ENCODE results near the gene TEX36.
A peak's percentile ranks its signal among the peaks of the same experiment; 100 is the strongest.

TEX36 gene

GRCh38 chr10:125620401-125620800, 62.6 kb downstream of the TEX36 start:
- TF ChIP-seq MAX (IDR thresholded peaks at IDR 0.05) (no peak), REST (IDR thresholded peaks at IDR 0.05; ENCODE audit: low read depth) (no peak), TEAD4 (IDR thresholded peaks at IDR 0.05) (no peak), ZBTB7A (IDR thresholded peaks at IDR 0.05; ENCODE audit: low read depth) (no peak), EGR1 (IDR thresholded peaks at IDR 0.05) (no peak)

GRCh38 chr10:125611756-125612155, 71.2 kb downstream of the TEX36 start:
- TF ChIP-seq TEAD4 (IDR thresholded peaks at IDR 0.05): peak; percentile 69
- peak; percentile 17; the same call in 1 of the 2 replicates for TF ChIP-seq RAD21 (IDR thresholded peaks at IDR 0.05; ENCODE audit: low read depth)
- TF ChIP-seq TAF1 (IDR thresholded peaks at IDR 0.05; ENCODE audit: low read depth): no peak
- TF ChIP-seq EP300 (IDR thresholded peaks at IDR 0.05; ENCODE audit: borderline replicate concordance): peak; percentile 63; the same call in 1 of the 2 replicates
- no peak for TF ChIP-seq EGR1 (IDR thresholded peaks at IDR 0.05)
- no peak for TF ChIP-seq CREB1 (IDR thresholded peaks at IDR 0.05; ENCODE audit: low read depth)
- 0 out of 2 replicates have a peak, but pooled peaks have one; percentile 2 for TF ChIP-seq USF1 (IDR thresholded peaks at IDR 0.05)
- peak; percentile 48; the same call in 1 of the 2 replicates for TF ChIP-seq MAX (IDR thresholded peaks at IDR 0.05)
- no peak for TF ChIP-seq ZBTB7A (IDR thresholded peaks at IDR 0.05; ENCODE audit: low read depth)
- TF ChIP-seq TCF12 (IDR thresholded peaks at IDR 0.05; ENCODE audit: low read depth): peak; percentile 50; the same call in 1 of the 2 replicates
- no peak for TF ChIP-seq REST (IDR thresholded peaks at IDR 0.05; ENCODE audit: low read depth)
- TF ChIP-seq NFIC (IDR thresholded peaks at IDR 0.05): peak; percentile 91
- TF ChIP-seq CEBPB (IDR thresholded peaks at IDR 0.05): 0 out of 2 replicates have a peak, but pooled peaks have one; percentile 22
- TF ChIP-seq YY1 (IDR thresholded peaks at IDR 0.05; ENCODE audit: low read depth): no peak
- 0 out of 2 replicates have a peak, but pooled peaks have one; percentile 32 for TF ChIP-seq FOXM1 (IDR thresholded peaks at IDR 0.05; ENCODE audit: borderline replicate concordance, low read depth)

- no peak for TF ChIP-seq CEBPB (IDR thresholded peaks at IDR 0.05)
- TF ChIP-seq USF1 (IDR thresholded peaks at IDR 0.05): no peak
- TF ChIP-seq MAX (IDR thresholded peaks at IDR 0.05): no peak
- no peak for TF ChIP-seq TCF12 (IDR thresholded peaks at IDR 0.05; ENCODE audit: low read depth)
- TF ChIP-seq TEAD4 (IDR thresholded peaks at IDR 0.05): no peak
- no peak for TF ChIP-seq EGR1 (IDR thresholded peaks at IDR 0.05)
- TF ChIP-seq RAD21 (IDR thresholded peaks at IDR 0.05; ENCODE audit: low read depth): no peak
- no peak for TF ChIP-seq CREB1 (IDR thresholded peaks at IDR 0.05; ENCODE audit: low read depth)
- no peak for TF ChIP-seq EP300 (IDR thresholded peaks at IDR 0.05; ENCODE audit: borderline replicate concordance)
- no peak for TF ChIP-seq FOXM1 (IDR thresholded peaks at IDR 0.05; ENCODE audit: borderline replicate concordance, low read depth)
Measured at GRCh38 chr10:125611216-125611615, 71.7 kb downstream of the TEX36 start.

- TF ChIP-seq CEBPB (IDR thresholded peaks at IDR 0.05): no peak
- TF ChIP-seq CREB1 (IDR thresholded peaks at IDR 0.05; ENCODE audit: low read depth): no peak
- no peak for TF ChIP-seq TCF12 (IDR thresholded peaks at IDR 0.05; ENCODE audit: low read depth)
- no peak for TF ChIP-seq EGR1 (IDR thresholded peaks at IDR 0.05)
- no peak for TF ChIP-seq REST (IDR thresholded peaks at IDR 0.05; ENCODE audit: low read depth)
- TF ChIP-seq NFIC (IDR thresholded peaks at IDR 0.05): no peak
- TF ChIP-seq EP300 (IDR thresholded peaks at IDR 0.05; ENCODE audit: borderline replicate concordance): no peak
- no peak for TF ChIP-seq FOXM1 (IDR thresholded peaks at IDR 0.05; ENCODE audit: borderline replicate concordance, low read depth)
- TF ChIP-seq RAD21 (IDR thresholded peaks at IDR 0.05; ENCODE audit: low read depth): no peak
- no peak for TF ChIP-seq USF1 (IDR thresholded peaks at IDR 0.05)
- TF ChIP-seq TAF1 (IDR thresholded peaks at IDR 0.05; ENCODE audit: low read depth): no peak
- no peak for TF ChIP-seq ZBTB7A (IDR thresholded peaks at IDR 0.05; ENCODE audit: low read depth)
- no peak for TF ChIP-seq TEAD4 (IDR thresholded peaks at IDR 0.05)
- TF ChIP-seq MAX (IDR thresholded peaks at IDR 0.05): no peak
- no peak for TF ChIP-seq YY1 (IDR thresholded peaks at IDR 0.05; ENCODE audit: low read depth)
Measured at GRCh38 chr10:125609859-125610258, 73.1 kb downstream of the TEX36 start.
